Measurements from ENCODE around the gene AKAP12. TPM values are rescaled to one million over a fixed set of nuclear protein-coding genes. Genes with fewer than 3 reads are reported as not detected.

The AKAP12 gene
- total RNA-seq, 1 donor from 2014 or later: 53.9 TPM

- intact Hi-C loops (cut with DNase I): no loop called here
- no peak for DNase-seq (ENCODE audit: low spot score in 2 of 2)
- Histone ChIP-seq H3K36me3 (no peaks in the 10 kb centered on the region), H3K4me1 (no peaks in the 10 kb centered on the region), H3K27me3 (no peaks in the 10 kb centered on the region), H3K27ac (no peak overlapping the region), H3K9me3 (peaks cover 0 to 2% of the 10 kb centered on the region in 2 donors), H3K4me3 (no peak overlapping the region)
- TF ChIP-seq CTCF (IDR thresholded peaks at IDR 0.05): no peak
Observed at GRCh38 chr6:151215999-151216398, 23.8 kb upstream of the AKAP12 start.

GRCh38 chr6:151216804-151217203 lies 23.0 kb upstream of the AKAP12 start:
- intact Hi-C loops (cut with DNase I): no loop called here
- Histone ChIP-seq H3K4me1 (no peaks in the 10 kb centered on the region), H3K27me3 (no peaks in the 10 kb centered on the region)

GRCh38 chr6:151219192-151219591 lies 20.6 kb upstream of the AKAP12 start:
- Histone ChIP-seq H3K27ac (no peak overlapping the region), H3K4me3 (no peak overlapping the region), H3K27me3 (no peaks in the 10 kb centered on the region), H3K9me3 (no peaks in the 10 kb centered on the region), H3K4me1 (no peaks in the 10 kb centered on the region), H3K36me3 (no peaks in the 10 kb centered on the region)
- DNase-seq (ENCODE audit: low spot score in 2 of 2): no peak
- no peak for TF ChIP-seq CTCF (IDR thresholded peaks at IDR 0.05)
- intact Hi-C loops (cut with DNase I): no loop called here

More at GRCh38 chr6:151216804-151217203, 23.0 kb upstream of the AKAP12 start:
- Histone ChIP-seq H3K36me3 (no peaks in the 10 kb centered on the region), H3K27ac (no peak overlapping the region), H3K9me3 (no peaks in the 10 kb centered on the region), H3K4me3 (no peak overlapping the region)
- TF ChIP-seq CTCF (IDR thresholded peaks at IDR 0.05): no peak
- no peak for DNase-seq (ENCODE audit: low spot score in 2 of 2)

GRCh38 chr6:151224076-151224475 lies 15.7 kb upstream of the AKAP12 start:
- no peak overlapping the region for H3K27ac ChIP-seq
- no peaks in the 10 kb centered on the region for H3K4me1 ChIP-seq
- H3K36me3 ChIP-seq: no peaks in the 10 kb centered on the region
- intact Hi-C loops (cut with DNase I): no loop called here
- DNase-seq (ENCODE audit: low spot score in 2 of 2): no peak
- TF ChIP-seq CTCF (IDR thresholded peaks at IDR 0.05): no peak
- no peaks in the 10 kb centered on the region for H3K9me3 ChIP-seq
- H3K4me3 ChIP-seq: no peak overlapping the region
- no peaks in the 10 kb centered on the region for H3K27me3 ChIP-seq

- intact Hi-C loops (cut with DNase I): no loop called here
- TF ChIP-seq CTCF (IDR thresholded peaks at IDR 0.05): no peak
- no peaks in the 10 kb centered on the region for H3K27me3 ChIP-seq
Observed at GRCh38 chr6:151225919-151226318, 13.8 kb upstream of the AKAP12 start.

GRCh38 chr6:151228788-151229400 lies 10.9 kb upstream of the AKAP12 start:
- TF ChIP-seq CTCF (IDR thresholded peaks at IDR 0.05): no peak
- Histone ChIP-seq H3K9me3 (no peaks in the 10 kb centered on the region), H3K4me1 (no peaks in the 10 kb centered on the region), H3K4me3 (no peak overlapping the region), H3K27ac (no peak overlapping the region), H3K36me3 (no peaks in the 10 kb centered on the region), H3K27me3 (no peaks in the 10 kb centered on the region)
- DNase-seq (ENCODE audit: low spot score in 2 of 2): no peak
- intact Hi-C loops (cut with DNase I): no loop called here

More at GRCh38 chr6:151225919-151226318, 13.8 kb upstream of the AKAP12 start:
- H3K9me3 ChIP-seq: no peaks in the 10 kb centered on the region
- no peaks in the 10 kb centered on the region for H3K36me3 ChIP-seq
- no peak overlapping the region for H3K27ac ChIP-seq
- H3K4me3 ChIP-seq: no peak overlapping the region
- H3K4me1 ChIP-seq: no peaks in the 10 kb centered on the region
- no peak for DNase-seq (ENCODE audit: low spot score in 2 of 2)
